Measurements from ENCODE around the gene CXCR5. TPM values are rescaled to one million over a fixed set of nuclear protein-coding genes. Genes with fewer than 3 reads are reported as not detected.

CXCR5 gene
- total RNA-seq, 1 experiment from 2014 or later, result not detected

DNA sequence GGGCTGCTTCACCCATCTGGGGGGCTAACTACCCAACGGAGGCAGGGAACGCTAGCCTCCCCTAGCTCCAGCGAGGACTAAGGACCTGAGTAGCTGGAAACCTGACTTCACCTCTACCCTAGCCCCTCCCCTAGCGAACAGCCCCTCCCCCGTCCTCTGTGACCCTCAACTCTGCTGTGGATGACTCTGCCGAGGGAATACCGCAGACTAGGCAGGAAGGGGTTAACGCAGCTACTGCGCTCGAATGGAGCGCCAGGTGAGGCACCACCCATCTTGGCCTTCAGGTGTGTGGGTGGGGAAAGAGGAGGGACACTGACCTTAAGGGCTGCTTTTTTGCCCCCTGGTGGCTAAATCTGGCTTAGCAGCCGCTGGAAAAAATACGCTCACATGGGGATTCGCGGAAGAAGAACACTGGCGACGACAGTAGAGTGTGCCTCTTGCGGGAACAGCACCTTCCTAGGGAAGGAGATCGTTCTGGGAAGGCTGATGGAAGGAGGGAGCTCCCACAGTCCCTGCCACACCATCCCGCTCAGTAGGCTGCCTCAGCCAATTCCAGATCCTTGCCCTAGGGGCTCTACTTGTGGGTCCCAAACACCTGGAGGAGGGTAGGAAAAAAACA lies 46.5 kb downstream of the CXCR5 start:
- CTCF ChIA-PET, result interaction anchor here (0.5 to 5.8 kb wide), 34 partner anchors 9 to 457 kb away, joined by 3 to 43 read pairs (median 4); partner anchors contain the start of genes CENATAC, DDX6 and UPK2
- POLR2A ChIA-PET, result interaction anchor here (0.8 to 2.6 kb wide), 9 partner anchors 9 to 667 kb away, joined by 3 to 14 read pairs (median 4); partner anchors contain the start of genes RPS25 and TRAPPC4

DNA sequence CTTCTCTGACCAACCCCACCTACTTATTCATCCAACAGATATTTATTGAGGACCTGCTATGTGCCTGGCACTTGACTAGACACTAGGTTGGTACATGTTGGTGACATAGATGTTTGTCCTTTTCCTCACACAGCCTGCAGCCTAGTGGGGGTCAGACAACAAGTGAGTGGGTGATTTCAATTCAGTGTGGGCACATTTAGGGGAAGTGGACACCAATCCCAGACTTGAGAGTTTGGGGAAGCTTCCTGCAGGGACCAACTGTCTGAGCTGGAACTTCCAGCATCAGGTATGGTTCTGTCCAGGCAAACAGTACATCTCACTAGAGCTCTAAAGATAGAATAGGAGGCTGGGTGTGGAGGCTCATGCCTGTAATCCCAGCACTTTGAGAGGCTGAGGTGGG lies 47.9 kb downstream of the CXCR5 start:
- TF ChIP-seq, protein P1, sequence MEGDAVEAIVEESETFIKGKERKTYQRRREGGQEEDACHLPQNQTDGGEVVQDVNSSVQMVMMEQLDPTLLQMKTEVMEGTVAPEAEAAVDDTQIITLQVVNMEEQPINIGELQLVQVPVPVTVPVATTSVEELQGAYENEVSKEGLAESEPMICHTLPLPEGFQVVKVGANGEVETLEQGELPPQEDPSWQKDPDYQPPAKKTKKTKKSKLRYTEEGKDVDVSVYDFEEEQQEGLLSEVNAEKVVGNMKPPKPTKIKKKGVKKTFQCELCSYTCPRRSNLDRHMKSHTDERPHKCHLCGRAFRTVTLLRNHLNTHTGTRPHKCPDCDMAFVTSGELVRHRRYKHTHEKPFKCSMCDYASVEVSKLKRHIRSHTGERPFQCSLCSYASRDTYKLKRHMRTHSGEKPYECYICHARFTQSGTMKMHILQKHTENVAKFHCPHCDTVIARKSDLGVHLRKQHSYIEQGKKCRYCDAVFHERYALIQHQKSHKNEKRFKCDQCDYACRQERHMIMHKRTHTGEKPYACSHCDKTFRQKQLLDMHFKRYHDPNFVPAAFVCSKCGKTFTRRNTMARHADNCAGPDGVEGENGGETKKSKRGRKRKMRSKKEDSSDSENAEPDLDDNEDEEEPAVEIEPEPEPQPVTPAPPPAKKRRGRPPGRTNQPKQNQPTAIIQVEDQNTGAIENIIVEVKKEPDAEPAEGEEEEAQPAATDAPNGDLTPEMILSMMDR (IDR thresholded peaks at IDR 0.05; ENCODE audit: unreplicated experiment), result no peak
- Mint-ChIP-seq H3K4me3 (ENCODE audit: unreplicated experiment) (no peak overlapping the region), H3K9me3 (ENCODE audit: unreplicated experiment) (no peaks in the 10 kb centered on the region), H3K4me1 (ENCODE audit: insufficient read depth, unreplicated experiment) (peaks cover 25% of the 10 kb centered on the region), H3K36me3 (ENCODE audit: insufficient read depth, unreplicated experiment) (no peaks in the 10 kb centered on the region), H3K27me3 (ENCODE audit: insufficient read depth, unreplicated experiment) (no peaks in the 10 kb centered on the region), H3K27ac (ENCODE audit: low read depth, unreplicated experiment) (no peak overlapping the region)
- BruUV-seq (replicated peaks), result no TSS peak
- no peak for DNase-seq (ENCODE audit: unreplicated experiment)
- intact Hi-C loops (cut with micrococcal nuclease), result no loop called here
- ChIA-PET CTCF (interaction anchor here (1.2 to 2.9 kb wide), 4 partner anchors 26 to 143 kb away, joined by 3 to 16 read pairs (median 8); partner anchors contain the start of gene UPK2), POLR2A (interaction anchor here (1.9 to 2.6 kb wide), 2 partner anchors 239 to 241 kb away, joined by 7 to 14 read pairs; no protein-coding TSS in a partner anchor)

More for the DNA sequence above, 46.5 kb downstream of the CXCR5 start:
- intact Hi-C loops (cut with micrococcal nuclease), result no loop called here
- BruUV-seq (replicated peaks), result no TSS peak
- Mint-ChIP-seq H3K27ac (ENCODE audit: low read depth, unreplicated experiment) (peak overlapping the region; percentile 19), H3K4me3 (ENCODE audit: unreplicated experiment) (peak overlapping the region; percentile 84), H3K4me1 (ENCODE audit: insufficient read depth, unreplicated experiment) (peaks cover 31% of the 10 kb centered on the region), H3K36me3 (ENCODE audit: insufficient read depth, unreplicated experiment) (no peaks in the 10 kb centered on the region), H3K9me3 (ENCODE audit: unreplicated experiment) (no peaks in the 10 kb centered on the region), H3K27me3 (ENCODE audit: insufficient read depth, unreplicated experiment) (no peaks in the 10 kb centered on the region)
- TF ChIP-seq, protein P1 (IDR thresholded peaks at IDR 0.05; ENCODE audit: unreplicated experiment), result peak; percentile 78
- peak; percentile 95 for DNase-seq (ENCODE audit: unreplicated experiment)

GRCh38 chr11:118933486-118933885 lies 49.8 kb downstream of the CXCR5 start:
- Mint-ChIP-seq H3K4me3 (ENCODE audit: unreplicated experiment) (no peak overlapping the region), H3K9me3 (ENCODE audit: unreplicated experiment) (no peaks in the 10 kb centered on the region), H3K27ac (ENCODE audit: low read depth, unreplicated experiment) (no peak overlapping the region), H3K36me3 (ENCODE audit: insufficient read depth, unreplicated experiment) (no peaks in the 10 kb centered on the region), H3K4me1 (ENCODE audit: insufficient read depth, unreplicated experiment) (peaks cover 16% of the 10 kb centered on the region), H3K27me3 (ENCODE audit: insufficient read depth, unreplicated experiment) (no peaks in the 10 kb centered on the region)
- no peak for DNase-seq (ENCODE audit: unreplicated experiment)
- intact Hi-C loops (cut with micrococcal nuclease), result no loop called here
- CTCF ChIA-PET, result interaction anchor here (2.3 to 2.8 kb wide), 2 partner anchors 23 to 25 kb away, joined by 7 to 8 read pairs; partner anchors contain the start of gene UPK2
- no TSS peak for BruUV-seq (replicated peaks)
- POLR2A ChIA-PET, result interaction anchor here (1.0 kb wide), 1 partner anchor 9 kb away, joined by 3 read pairs; no protein-coding TSS in a partner anchor
- TF ChIP-seq, protein P1 (IDR thresholded peaks at IDR 0.05; ENCODE audit: unreplicated experiment), result no peak

- Mint-ChIP-seq H3K27me3 (ENCODE audit: insufficient read depth, unreplicated experiment) (no peaks in the 10 kb centered on the region), H3K4me3 (ENCODE audit: unreplicated experiment) (no peak overlapping the region), H3K9me3 (ENCODE audit: unreplicated experiment) (no peaks in the 10 kb centered on the region), H3K36me3 (ENCODE audit: insufficient read depth, unreplicated experiment) (no peaks in the 10 kb centered on the region), H3K4me1 (ENCODE audit: insufficient read depth, unreplicated experiment) (peaks cover 16% of the 10 kb centered on the region), H3K27ac (ENCODE audit: low read depth, unreplicated experiment) (no peak overlapping the region)
- ChIA-PET POLR2A (interaction anchor here (1.0 kb wide), 1 partner anchor 10 kb away, joined by 5 read pairs; no protein-coding TSS in a partner anchor), CTCF (interaction anchor here (0.6 to 2.8 kb wide), 4 partner anchors 21 to 359 kb away, joined by 3 to 8 read pairs (median 5); partner anchors contain the start of gene UPK2)
- TF ChIP-seq, protein P1 (IDR thresholded peaks at IDR 0.05; ENCODE audit: unreplicated experiment), result no peak
- intact Hi-C loops (cut with micrococcal nuclease), result no loop called here
- no TSS peak for BruUV-seq (replicated peaks)
- DNase-seq (ENCODE audit: unreplicated experiment), result no peak
Measured at GRCh38 chr11:118935376-118935775, 51.7 kb downstream of the CXCR5 start.

Data from MCF 10A (cell line).